Gastroesophageal sphincter (tissue), 4 donors: ENCODE results near the gene TSGA10. TPM values are rescaled to one million over a fixed set of nuclear protein-coding genes. Genes with fewer than 3 reads are reported as not detected.

ENCODE experiments used
- ATAC-seq: fragments of 150-250 bp; one replicate; pipeline ENCODE4 v1.9.1; 2016; ENCODE audit warnings: mild to moderate bottlenecking, moderate library complexity
- H3K27ac ChIP-seq, 4 donors: fragments of 200-600 bp; sonication (generic) in 3 of 4; 1 replicate in 3 of 4; 2 replicates in 1 of 4; pipeline ENCODE4 v1.5.1; 2016 to 2019
- H3K27me3 ChIP-seq: fragments of 200-600 bp; sonication (generic); one replicate; pipeline ENCODE4 v1.5.1; 2019
- H3K36me3 ChIP-seq, 2 donors: fragments of 200-600 bp; sonication (generic); one replicate each; pipeline ENCODE4 v1.5.1; 2019; ENCODE audit warnings: control low read depth in 1 of 2
- H3K4me1 ChIP-seq, 3 donors: fragments of 200-600 bp; sonication (generic); 1 replicate in 2 of 3; 2 replicates in 1 of 3; pipeline ENCODE4 v1.5.1; 2016 to 2019; ENCODE audit warnings: control low read depth in 2 of 3
- H3K4me3 ChIP-seq, 2 donors: fragments of 200-600 bp; sonication (generic); one replicate each; pipeline ENCODE4 v1.5.1; 2019; ENCODE audit warnings: mild to moderate bottlenecking in 1 of 2, moderate library complexity in 1 of 2
- H3K9me3 ChIP-seq, 3 donors: fragments of 200-600 bp; sonication (generic); one replicate each; pipeline ENCODE4 v1.5.1; 2017 to 2019; ENCODE audit warnings: control low read depth in 2 of 3
- CTCF ChIP-seq, 4 experiments: fragments of 200-600 bp in 2 of 4; fragments of 450-650 bp in 2 of 4; sonication (generic) in 1 of 4; IDR thresholded peaks; one replicate each; pipeline ENCODE4 v1.5.1; 2017 to 2019; ENCODE audit warnings: antibody characterized with exemption in 4 of 4, mild to moderate bottlenecking in 2 of 4, moderate library complexity in 2 of 4
- EP300 ChIP-seq: sonication (generic); formaldehyde crosslinking; IDR thresholded peaks from one replicate; pipeline ENCODE4 v1.6.1; 2017; ENCODE audit warnings: antibody characterized with exemption, mild to moderate bottlenecking
- POLR2A ChIP-seq, 2 donors: fragments of 450-650 bp; IDR thresholded peaks; one replicate each; pipeline ENCODE4 v1.6.1; 2017; ENCODE audit warnings: antibody characterized with exemption in 2 of 2, mild to moderate bottlenecking in 2 of 2, moderate library complexity in 1 of 2
- POLR2AphosphoS5 ChIP-seq: sonication (generic); formaldehyde crosslinking; IDR thresholded peaks from one replicate; pipeline ENCODE4 v1.6.1; 2017; ENCODE audit warnings: antibody characterized with exemption
- WGBS, 2 donors: methylation state at CpG; one replicate each; pipeline ENCODE4 v1.1.5; 2018; ENCODE audit warnings: low coverage in 1 of 2; 5-methylcytosine and 5-hydroxymethylcytosine counted together
- total RNA-seq, 4 donors: library from RNA; depleted of rRNA; stranded (reverse); fragments of >200 nt; gene quantifications; one replicate each; pipeline ENCODE4 v1.1.0, GENCODE V29; 2016

TSGA10 gene
- total RNA-seq, 4 donors from 2014 or later: 1.2 to 2.2 (median 1.5) TPM

GRCh38 chr2:99104006-99104405 is 50.7 kb downstream of the TSGA10 start:
- WGBS, 2 donors: 65 to 73% methylated on average over 2 of the region's 2 CpGs
- no peaks in the 10 kb centered on the region for H3K36me3 ChIP-seq
- no peaks in the 10 kb centered on the region for H3K27me3 ChIP-seq
- H3K4me1 ChIP-seq: no peaks in the 10 kb centered on the region
- no peak overlapping the region for H3K4me3 ChIP-seq
- ATAC-seq: no peak
- no peak overlapping the region for H3K27ac ChIP-seq
- TF ChIP-seq POLR2AphosphoS5 (no peak), EP300 (no peak), CTCF (IDR thresholded peaks at IDR 0.05) (no peak), POLR2A (IDR thresholded peaks at IDR 0.05) (no peak)
- no peaks in the 10 kb centered on the region for H3K9me3 ChIP-seq

DNA sequence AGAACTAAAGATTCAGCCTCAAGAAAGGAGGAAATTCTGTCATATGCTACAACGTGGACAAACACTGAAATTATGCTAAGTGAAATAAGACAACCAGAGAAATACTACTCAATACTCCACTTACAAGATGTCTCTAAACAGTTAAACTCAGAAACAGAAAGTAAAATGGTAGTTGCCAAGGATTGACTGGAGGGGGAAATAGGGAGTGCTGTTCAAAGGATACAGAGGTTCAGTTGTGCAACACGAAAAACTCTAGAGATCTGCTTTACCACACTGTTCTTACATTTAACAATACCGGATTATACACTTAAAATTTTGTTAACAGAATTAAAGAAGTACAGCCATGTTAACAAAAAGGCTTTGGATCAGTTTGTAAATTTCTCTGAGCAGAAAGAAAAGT is 53.0 kb downstream of the TSGA10 start:
- TF ChIP-seq POLR2AphosphoS5: no peak
- TF ChIP-seq POLR2A (IDR thresholded peaks at IDR 0.05): no peak
- TF ChIP-seq CTCF (IDR thresholded peaks at IDR 0.05): no peak
- TF ChIP-seq EP300: no peak
- ATAC-seq: no peak
- H3K9me3 ChIP-seq: no peaks in the 10 kb centered on the region
- no peak overlapping the region for H3K27ac ChIP-seq
- WGBS, 2 donors: 17 to 42% methylated on average over 3 of the region's 3 CpGs
- no peak overlapping the region for H3K4me3 ChIP-seq
- H3K36me3 ChIP-seq: no peaks in the 10 kb centered on the region
- H3K27me3 ChIP-seq: no peaks in the 10 kb centered on the region
- H3K4me1 ChIP-seq: no peaks in the 10 kb centered on the region

GRCh38 chr2:99096728-99097127 is 58.0 kb downstream of the TSGA10 start:
- Histone ChIP-seq H3K4me1 (no peaks in the 10 kb centered on the region), H3K4me3 (no peak overlapping the region), H3K36me3 (no peaks in the 10 kb centered on the region), H3K27ac (no peak overlapping the region), H3K27me3 (no peaks in the 10 kb centered on the region), H3K9me3 (peaks cover 0 to 13% (median 0%) of the 10 kb centered on the region in 3 donors)
- TF ChIP-seq POLR2AphosphoS5: no peak
- no peak for TF ChIP-seq POLR2A (IDR thresholded peaks at IDR 0.05)
- no peak for TF ChIP-seq CTCF (IDR thresholded peaks at IDR 0.05)
- TF ChIP-seq EP300: no peak
- 67 to 70% methylated on average over 1 of the region's 1 CpG for WGBS, 2 donors
- ATAC-seq: no peak

DNA sequence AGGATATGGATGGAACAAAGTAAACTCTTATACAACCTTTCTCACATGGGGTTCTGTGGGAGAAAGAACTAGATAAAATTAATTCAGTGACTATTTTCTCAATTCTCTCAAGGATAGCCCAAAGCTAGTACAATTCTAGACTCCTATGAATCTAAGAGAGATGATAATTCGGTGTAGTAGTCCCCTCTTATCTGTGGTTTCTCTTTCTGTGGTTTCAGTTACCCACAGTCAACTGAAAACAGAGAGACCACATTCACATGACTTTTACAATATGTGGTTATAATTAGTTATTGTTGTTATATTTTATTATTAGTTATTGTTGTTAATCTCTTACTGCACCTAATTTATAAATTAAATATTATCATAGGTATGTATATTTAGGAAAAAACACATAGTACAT is 66.7 kb downstream of the TSGA10 start:
- no peak for ATAC-seq
- no peak for TF ChIP-seq POLR2AphosphoS5
- no peak for TF ChIP-seq EP300
- TF ChIP-seq POLR2A (IDR thresholded peaks at IDR 0.05): no peak
- TF ChIP-seq CTCF (IDR thresholded peaks at IDR 0.05): no peak
- H3K4me1 ChIP-seq: no peaks in the 10 kb centered on the region
- no peak overlapping the region for H3K27ac ChIP-seq
- no peaks in the 10 kb centered on the region for H3K36me3 ChIP-seq
- H3K27me3 ChIP-seq: no peaks in the 10 kb centered on the region
- 82 to 87% methylated on average over 1 of the region's 1 CpG for WGBS, 2 donors
- no peak overlapping the region for H3K4me3 ChIP-seq
- H3K9me3 ChIP-seq: peaks cover 0 to under 1% (median 0%) of the 10 kb centered on the region in 3 donors

- no peak for ATAC-seq
- Histone ChIP-seq H3K4me1 (no peaks in the 10 kb centered on the region), H3K36me3 (no peaks in the 10 kb centered on the region), H3K9me3 (no peaks in the 10 kb centered on the region), H3K4me3 (no peak overlapping the region), H3K27ac (no peak overlapping the region), H3K27me3 (peaks cover 12% of the 10 kb centered on the region)
- WGBS, 2 donors: 55 to 56% methylated on average over 1 of the region's 1 CpG
- TF ChIP-seq POLR2AphosphoS5 (no peak), CTCF (IDR thresholded peaks at IDR 0.05) (no peak), EP300 (no peak), POLR2A (IDR thresholded peaks at IDR 0.05) (no peak)
Measured at GRCh38 chr2:99086385-99086784, 68.4 kb downstream of the TSGA10 start.
